ENCODE data around the gene NPLOC4.
A peak's percentile ranks its signal among the peaks of the same experiment; 100 is the strongest.

DNA sequence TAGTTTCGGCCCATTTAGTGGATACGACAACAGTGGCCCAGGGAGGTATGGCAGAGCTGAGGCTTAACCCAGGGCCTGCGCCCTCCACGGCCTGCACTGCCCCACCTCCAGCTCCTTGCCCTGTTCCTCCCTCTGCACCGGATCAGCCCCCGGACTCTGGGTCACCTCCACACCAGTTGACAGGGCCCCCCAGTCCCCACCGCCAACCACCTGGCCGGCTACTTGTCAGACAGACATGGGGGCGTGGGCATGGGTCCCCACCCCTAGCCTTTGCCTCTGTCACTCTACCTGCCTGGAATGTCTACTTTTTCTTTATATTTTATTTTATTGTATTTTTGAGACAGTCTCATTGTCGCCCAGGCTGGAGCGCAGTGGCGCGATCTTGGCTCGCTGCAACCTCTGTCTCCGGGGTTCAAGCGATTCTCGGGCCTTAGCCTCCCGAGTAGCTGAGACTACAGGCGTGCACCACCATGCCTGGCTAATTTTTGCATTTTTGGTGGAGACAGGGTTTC is 121.3 kb downstream of the NPLOC4 start:
- TF ChIP-seq POLR2AphosphoS5 (IDR thresholded peaks at IDR 0.05; ENCODE audit: low read depth, low read length) (peak; percentile 57; the same call in 1 of the 2 replicates), POLR2A (IDR thresholded peaks at IDR 0.05; ENCODE audit: low read depth, low read length) (peak; percentile 30; the same call in 1 of the 2 replicates)
